ENCODE measurements around the gene CEP57.
A peak's percentile ranks its signal among the peaks of the same experiment; 100 is the strongest.
"Not testable (repeated sequence)": the region's sequence is repeated elsewhere in the genome, so short reads cannot be mapped to it uniquely, and the experiment has no call there.

CEP57 gene

DNA sequence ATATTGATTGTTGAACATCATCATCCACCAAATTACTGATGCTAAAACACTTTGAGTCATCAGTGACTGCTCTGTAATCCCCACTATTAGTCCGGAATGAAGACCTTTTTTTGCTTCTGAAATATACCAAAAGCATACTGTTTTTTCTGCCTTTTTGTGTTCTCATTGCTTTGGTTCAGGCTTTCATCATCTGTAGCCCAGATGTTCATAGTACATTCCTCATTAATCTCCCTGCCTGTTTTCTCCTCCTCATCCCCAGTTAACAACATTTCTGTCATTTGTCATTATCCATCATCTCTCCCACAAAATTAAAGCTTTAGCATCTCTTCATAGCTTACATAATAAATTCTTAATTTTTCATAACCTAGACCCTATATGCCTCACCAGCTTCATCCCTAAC, 9.2 kb downstream of the CEP57 start:
- DNase-seq: no peak

- DNase-seq: no peak
Measured at GRCh38 chr11:95800438-95800837, 10.1 kb downstream of the CEP57 start.

DNA sequence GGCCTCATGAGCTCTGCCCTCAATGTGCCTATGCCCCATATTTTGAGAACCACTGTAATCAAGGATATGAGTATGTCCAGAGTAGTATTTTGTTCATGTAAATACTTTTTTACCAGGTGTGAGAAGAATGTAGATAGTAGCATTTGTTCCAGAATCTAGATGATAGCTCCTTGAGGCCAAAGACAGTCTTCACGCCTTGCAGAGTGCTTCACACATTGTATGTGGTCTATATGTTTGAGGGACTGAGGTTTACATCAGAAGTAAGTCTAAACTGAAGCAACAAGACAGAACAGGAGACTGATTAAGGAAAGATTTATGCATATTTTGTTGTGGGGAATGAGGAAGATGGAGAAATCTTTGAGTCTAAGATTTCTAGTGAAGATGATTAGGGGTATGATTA, 12.5 kb downstream of the CEP57 start:
- DNase-seq: no peak

DNA sequence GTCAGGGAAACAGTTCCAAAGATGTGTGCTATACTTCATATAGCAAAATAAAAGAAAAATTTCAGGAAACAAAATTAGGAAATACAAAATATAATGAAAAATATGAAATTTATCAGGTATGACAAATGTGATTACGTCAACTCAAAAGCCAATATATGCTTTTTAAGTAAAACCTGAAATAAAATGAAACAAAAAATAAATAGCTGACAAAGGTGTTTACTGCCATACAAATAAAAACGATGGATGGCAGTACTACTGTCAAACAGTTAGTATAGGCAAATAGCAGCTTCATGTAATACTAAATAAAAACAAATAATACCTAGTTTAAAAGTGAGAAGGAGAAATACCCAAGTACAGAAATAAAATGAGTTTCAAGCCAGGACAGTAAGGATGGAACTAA, 13.7 kb downstream of the CEP57 start:
- DNase-seq: no peak

GRCh38 chr11:95805869-95806268, 15.6 kb downstream of the CEP57 start:
- no peak for DNase-seq

DNA sequence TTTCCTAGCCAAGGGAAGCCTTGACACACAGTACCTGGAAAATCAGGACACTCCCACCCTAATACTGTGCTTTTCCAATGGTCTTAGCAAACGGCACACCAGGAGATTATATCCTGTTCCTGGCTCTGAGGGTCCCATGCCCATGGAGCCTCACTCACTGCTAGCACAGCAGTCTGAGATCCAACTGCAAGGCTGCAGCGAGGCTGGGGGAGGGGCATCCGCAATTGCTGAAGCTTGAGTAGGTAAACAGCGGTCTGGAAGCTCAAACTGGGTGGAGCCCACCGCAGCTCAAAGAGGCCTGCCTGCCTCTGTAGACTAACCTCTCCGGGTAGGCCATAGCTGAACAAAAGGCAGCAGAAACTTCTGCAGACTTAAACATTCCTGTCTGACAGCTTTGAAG, 16.2 kb downstream of the CEP57 start:
- not testable (repeated sequence) for DNase-seq

- DNase-seq: not testable (repeated sequence)
Measured at GRCh38 chr11:95811052-95811451, 20.8 kb downstream of the CEP57 start.

- no peak for DNase-seq
Measured at GRCh38 chr11:95816037-95816436, 25.7 kb downstream of the CEP57 start.

- no peak for DNase-seq
Measured at GRCh38 chr11:95821640-95822039, 31.3 kb downstream of the CEP57 start.

- no peak for DNase-seq
Measured at GRCh38 chr11:95827696-95828095, 37.4 kb downstream of the CEP57 start.

DNA sequence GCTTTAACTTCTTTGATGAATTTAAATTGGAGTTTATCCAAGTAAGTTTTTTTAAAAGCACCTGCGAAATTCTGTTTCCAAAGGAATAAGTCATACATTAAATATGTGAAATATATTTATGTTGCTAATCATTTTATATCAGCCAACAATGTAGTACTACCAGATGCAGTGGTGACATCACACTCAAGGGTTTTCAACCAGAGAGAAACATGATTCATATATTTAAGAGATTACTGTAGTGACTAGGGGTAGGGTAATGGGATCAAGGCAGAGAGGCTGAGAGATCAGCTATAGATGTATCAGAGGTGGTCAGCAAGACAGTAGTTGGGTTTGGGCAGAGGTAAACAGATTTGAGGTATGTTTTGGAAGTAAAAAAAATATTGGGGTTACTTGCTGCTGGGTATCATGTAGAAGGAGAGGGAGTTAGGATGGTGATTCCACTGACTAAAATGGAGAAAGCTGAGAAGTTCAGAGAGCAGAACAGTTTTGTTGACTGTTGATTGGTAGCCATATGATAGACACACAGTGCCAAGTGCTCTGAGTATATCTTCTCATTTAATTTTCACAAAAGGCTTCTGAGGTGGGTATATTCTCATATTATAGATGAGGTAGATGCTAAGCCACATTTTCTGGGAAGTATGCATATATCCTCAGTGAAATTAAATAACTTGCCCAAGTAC, 39.4 kb downstream of the CEP57 start:
- no peak for DNase-seq

GRCh38 chr11:95831198-95831883, 41.0 kb downstream of the CEP57 start:
- DNase-seq: no peak

GRCh38 chr11:95832763-95833162, 42.5 kb downstream of the CEP57 start:
- DNase-seq: no peak

- no peak for DNase-seq
Measured at GRCh38 chr11:95833378-95833777, 43.1 kb downstream of the CEP57 start.

GRCh38 chr11:95835351-95835750, 45.1 kb downstream of the CEP57 start:
- no peak for DNase-seq

GRCh38 chr11:95835768-95836488, 45.6 kb downstream of the CEP57 start:
- peak; percentile 48 for DNase-seq

GRCh38 chr11:95845167-95845566, 54.9 kb downstream of the CEP57 start:
- DNase-seq: no peak

- peak; percentile 3 for DNase-seq
Measured at GRCh38 chr11:95849087-95849825, 59.0 kb downstream of the CEP57 start.

- DNase-seq: no peak
Measured at GRCh38 chr11:95850137-95850536, 59.8 kb downstream of the CEP57 start.

- no peak for DNase-seq
Measured at GRCh38 chr11:95853138-95853537, 62.8 kb downstream of the CEP57 start.

- no peak for DNase-seq
Measured at GRCh38 chr11:95853862-95854261, 63.6 kb downstream of the CEP57 start.

- DNase-seq: not testable (repeated sequence)
Measured at GRCh38 chr11:95854362-95854761, 64.1 kb downstream of the CEP57 start.

DNA sequence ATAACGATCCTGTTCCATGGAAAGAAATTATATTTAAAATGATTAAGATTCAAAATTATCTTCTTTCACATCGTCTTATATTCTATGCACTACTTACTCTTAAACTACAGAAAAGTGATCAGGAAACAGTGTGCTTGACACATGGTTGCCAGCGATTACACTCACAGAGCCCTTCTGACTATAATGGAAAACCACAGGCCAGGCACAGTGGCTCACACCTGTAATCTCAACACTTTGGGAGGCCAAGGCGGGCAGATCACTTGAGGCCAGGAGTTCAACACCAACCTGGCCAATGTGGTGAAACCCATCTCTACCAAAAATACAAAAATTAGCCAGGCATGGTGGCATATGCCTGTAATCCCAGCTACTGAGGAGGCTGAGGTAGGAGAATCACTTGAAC, 69.7 kb downstream of the CEP57 start:
- peak; percentile 4 for DNase-seq

Data from stimulated activated CD4-positive, alpha-beta T cell treated with anti-CD3 and anti-CD28 coated beads, Interleukin-1b, Interleukin-23, amount 100 ng/mL, for 48 hours (primary cell).